ENCODE data around the gene PCNX2. TPM values are rescaled to one million over a fixed set of nuclear protein-coding genes. Genes with fewer than 3 reads are reported as not detected.
"Not testable (repeated sequence)": the region's sequence is repeated elsewhere in the genome, so short reads cannot be mapped to it uniquely, and the experiment has no call there.

PCNX2 gene
- total RNA-seq, 3 donors from 2014 or later = 15.1 to 17.3 (median 15.3) TPM

DNA sequence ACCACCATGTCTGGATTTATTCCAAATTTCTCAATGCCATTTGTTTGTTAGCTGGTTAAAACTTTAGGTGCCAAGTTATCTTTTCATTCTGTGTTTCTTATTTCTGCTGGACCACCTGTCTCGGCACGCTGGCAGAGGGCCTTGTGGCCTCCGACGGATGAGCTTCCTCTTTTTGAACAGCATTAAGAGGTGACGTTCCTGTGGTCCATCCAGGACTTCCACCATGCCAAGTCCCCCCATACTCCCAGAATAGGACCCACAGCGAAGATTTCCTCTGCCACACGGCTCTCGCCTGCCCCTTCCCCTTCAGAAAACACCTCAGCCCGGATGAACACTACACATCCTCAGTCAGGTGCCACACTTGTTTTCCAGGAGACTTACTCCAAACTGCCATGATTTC lies 271.3 kb downstream of the PCNX2 start:
- H3K4me1 Mint-ChIP-seq (ENCODE audit: low read depth) = peaks cover 2% of the 10 kb centered on the region
- ATAC-seq (no peak), DNase-seq (no peak)
- H3K9me3 Mint-ChIP-seq = no peaks in the 10 kb centered on the region
- no peak overlapping the region for H3K4me3 Mint-ChIP-seq
- no peaks in the 10 kb centered on the region for H3K27me3 Mint-ChIP-seq (ENCODE audit: low read depth)
- H3K36me3 Mint-ChIP-seq (ENCODE audit: insufficient read depth) = peaks cover 21% of the 10 kb centered on the region

DNA sequence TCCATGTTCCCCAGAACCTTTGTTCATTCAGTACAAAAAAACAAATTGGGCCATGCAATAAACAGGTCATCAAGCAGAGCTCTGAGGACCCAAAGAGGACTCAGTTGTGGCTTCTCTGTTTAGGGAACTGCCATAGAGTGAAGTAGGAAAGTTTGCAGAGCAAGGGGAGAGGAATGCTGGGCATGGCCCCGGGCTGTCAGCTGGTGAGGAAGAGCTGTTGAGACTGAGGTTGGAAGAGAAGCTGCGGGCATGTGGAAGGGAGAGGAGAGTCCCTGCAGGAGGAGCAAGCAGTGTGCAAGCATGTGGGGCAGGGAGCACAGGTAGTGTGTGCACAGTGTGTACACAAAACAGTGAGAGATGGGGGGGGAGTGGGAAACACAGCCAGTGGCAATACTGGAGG lies 273.3 kb downstream of the PCNX2 start:
- peaks cover 28% of the 10 kb centered on the region for H3K36me3 Mint-ChIP-seq (ENCODE audit: insufficient read depth)
- DNase-seq (no peak), ATAC-seq (no peak)
- peaks cover 2% of the 10 kb centered on the region for H3K4me1 Mint-ChIP-seq (ENCODE audit: low read depth)
- no peak overlapping the region for H3K4me3 Mint-ChIP-seq
- H3K27me3 Mint-ChIP-seq (ENCODE audit: low read depth) = no peaks in the 10 kb centered on the region
- H3K9me3 Mint-ChIP-seq = no peaks in the 10 kb centered on the region

- ATAC-seq (no peak), DNase-seq (no peak)
- H3K36me3 Mint-ChIP-seq (ENCODE audit: insufficient read depth) = peaks cover 33% of the 10 kb centered on the region
- H3K4me3 Mint-ChIP-seq = no peak overlapping the region
- no peaks in the 10 kb centered on the region for H3K9me3 Mint-ChIP-seq
- no peaks in the 10 kb centered on the region for H3K27me3 Mint-ChIP-seq (ENCODE audit: low read depth)
- peaks cover 2% of the 10 kb centered on the region for H3K4me1 Mint-ChIP-seq (ENCODE audit: low read depth)
Measured at GRCh38 chr1:233020426-233020825, 275.1 kb downstream of the PCNX2 start.

- Mint-ChIP-seq H3K9me3 (no peaks in the 10 kb centered on the region), H3K27me3 (ENCODE audit: low read depth) (no peaks in the 10 kb centered on the region), H3K36me3 (ENCODE audit: insufficient read depth) (peaks cover 34% of the 10 kb centered on the region), H3K4me3 (no peak overlapping the region), H3K4me1 (ENCODE audit: low read depth) (peaks cover 2% of the 10 kb centered on the region)
- ATAC-seq (no peak), DNase-seq (no peak)
Measured at GRCh38 chr1:233019778-233020325, 275.7 kb downstream of the PCNX2 start.

DNA sequence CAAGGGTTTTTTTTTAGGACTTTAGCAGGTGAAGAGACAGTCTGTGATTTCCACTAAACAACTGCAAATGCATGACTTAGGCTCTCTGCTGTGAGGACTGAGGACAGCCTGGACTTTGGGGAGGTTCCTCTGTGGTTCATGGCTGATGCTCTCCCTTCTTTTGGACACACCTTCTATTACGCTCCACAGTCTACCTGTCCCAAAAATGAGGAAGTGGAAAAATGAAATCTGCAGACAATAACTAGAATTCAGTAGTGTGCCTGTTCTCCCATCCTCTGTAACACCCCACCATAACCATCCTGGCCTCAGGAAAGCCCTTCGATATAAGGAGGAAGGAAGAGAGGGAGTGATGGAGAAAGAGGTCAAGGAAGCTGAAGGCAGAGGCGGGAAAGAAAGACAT lies 276.4 kb downstream of the PCNX2 start:
- Mint-ChIP-seq H3K9me3 (no peaks in the 10 kb centered on the region), H3K27me3 (ENCODE audit: low read depth) (no peaks in the 10 kb centered on the region), H3K4me3 (no peak overlapping the region), H3K36me3 (ENCODE audit: insufficient read depth) (peaks cover 37% of the 10 kb centered on the region), H3K4me1 (ENCODE audit: low read depth) (peaks cover 2% of the 10 kb centered on the region)
- no peak for ATAC-seq
- no peak for DNase-seq

DNA sequence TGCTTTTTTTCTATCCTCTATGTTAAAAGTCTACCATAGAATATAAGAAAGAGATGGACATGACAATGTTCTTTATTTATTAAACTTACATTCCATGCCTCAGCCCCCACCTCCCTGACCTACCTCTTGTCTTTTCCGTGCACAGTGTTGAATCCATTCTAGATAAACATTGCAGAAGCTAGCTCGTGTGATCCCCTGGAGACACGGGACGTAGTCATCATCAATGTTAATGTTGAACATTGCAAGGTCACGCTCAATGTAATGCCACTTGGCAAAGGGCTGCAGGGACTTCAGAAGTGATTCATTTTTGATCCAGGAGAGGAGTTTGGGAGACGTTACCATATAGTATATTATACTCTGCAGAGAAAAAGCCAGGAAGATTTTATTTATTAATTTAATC lies 278.7 kb downstream of the PCNX2 start:
- Mint-ChIP-seq H3K4me3 (no peak overlapping the region), H3K36me3 (ENCODE audit: insufficient read depth) (peaks cover 50% of the 10 kb centered on the region), H3K4me1 (ENCODE audit: low read depth) (no peaks in the 10 kb centered on the region), H3K9me3 (no peaks in the 10 kb centered on the region), H3K27me3 (ENCODE audit: low read depth) (no peaks in the 10 kb centered on the region)
- no peak for DNase-seq
- no peak for ATAC-seq

DNA sequence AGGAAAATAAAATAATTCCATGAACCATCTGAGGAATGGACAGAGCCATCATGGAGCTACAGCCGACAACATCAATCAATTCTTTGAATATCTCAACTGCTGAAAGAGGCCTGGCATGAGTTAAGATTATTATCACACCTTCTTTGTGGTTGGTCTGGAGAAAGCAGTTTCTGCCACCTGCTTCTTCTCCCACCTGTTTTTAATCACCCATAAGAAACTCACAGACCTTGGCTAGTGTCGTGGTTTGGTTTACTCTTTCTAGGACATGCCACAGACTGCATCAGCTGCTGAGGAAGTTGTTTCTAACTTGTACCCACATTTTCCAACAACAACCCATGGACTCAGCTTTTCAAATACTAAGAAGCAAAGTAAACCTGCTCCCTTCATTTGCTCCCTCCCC lies 279.6 kb downstream of the PCNX2 start:
- ATAC-seq (no peak), DNase-seq (no peak)
- no peaks in the 10 kb centered on the region for H3K9me3 Mint-ChIP-seq
- H3K36me3 Mint-ChIP-seq (ENCODE audit: insufficient read depth) = peaks cover 52% of the 10 kb centered on the region
- no peaks in the 10 kb centered on the region for H3K4me1 Mint-ChIP-seq (ENCODE audit: low read depth)
- no peak overlapping the region for H3K4me3 Mint-ChIP-seq
- H3K27me3 Mint-ChIP-seq (ENCODE audit: low read depth) = no peaks in the 10 kb centered on the region

DNA sequence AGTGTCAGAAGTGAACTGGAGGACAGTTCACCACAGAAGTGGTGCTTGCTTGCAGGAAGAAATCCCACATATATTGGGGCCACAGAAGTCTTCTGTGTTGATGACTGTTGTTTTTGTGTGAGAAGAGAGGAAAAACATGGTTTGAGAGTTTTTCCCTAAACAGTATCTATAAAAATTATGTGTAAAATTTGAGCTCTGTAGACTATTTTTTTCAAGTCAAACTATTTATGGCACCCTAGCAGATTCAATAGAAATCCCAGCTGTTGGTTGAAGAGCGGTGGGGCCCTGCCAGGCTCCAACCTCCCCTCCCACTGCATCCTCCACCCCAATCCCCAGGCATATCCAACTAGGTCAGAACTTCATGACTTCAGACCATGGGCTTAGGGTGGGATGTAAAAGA lies 283.5 kb downstream of the PCNX2 start:
- ATAC-seq (no peak), DNase-seq (no peak)
- Mint-ChIP-seq H3K9me3 (no peaks in the 10 kb centered on the region), H3K27me3 (ENCODE audit: low read depth) (no peaks in the 10 kb centered on the region), H3K36me3 (ENCODE audit: insufficient read depth) (peaks cover 46% of the 10 kb centered on the region), H3K4me1 (ENCODE audit: low read depth) (no peaks in the 10 kb centered on the region), H3K4me3 (no peak overlapping the region)

GRCh38 chr1:233010146-233010545 lies 285.4 kb downstream of the PCNX2 start:
- peaks cover 48% of the 10 kb centered on the region for H3K36me3 Mint-ChIP-seq (ENCODE audit: insufficient read depth)
- H3K9me3 Mint-ChIP-seq = no peaks in the 10 kb centered on the region
- no peaks in the 10 kb centered on the region for H3K27me3 Mint-ChIP-seq (ENCODE audit: low read depth)
- no peaks in the 10 kb centered on the region for H3K4me1 Mint-ChIP-seq (ENCODE audit: low read depth)
- ATAC-seq (no peak), DNase-seq (no peak)
- H3K4me3 Mint-ChIP-seq = no peak overlapping the region

- no peak for DNase-seq
- H3K9me3 Mint-ChIP-seq = no peaks in the 10 kb centered on the region
- no peak overlapping the region for H3K4me3 Mint-ChIP-seq
- ATAC-seq = no peak
- H3K4me1 Mint-ChIP-seq (ENCODE audit: low read depth) = no peaks in the 10 kb centered on the region
- no peaks in the 10 kb centered on the region for H3K27me3 Mint-ChIP-seq (ENCODE audit: low read depth)
- H3K36me3 Mint-ChIP-seq (ENCODE audit: insufficient read depth) = peaks cover 33% of the 10 kb centered on the region
Measured at GRCh38 chr1:233006541-233006973, 289.0 kb downstream of the PCNX2 start.

DNA sequence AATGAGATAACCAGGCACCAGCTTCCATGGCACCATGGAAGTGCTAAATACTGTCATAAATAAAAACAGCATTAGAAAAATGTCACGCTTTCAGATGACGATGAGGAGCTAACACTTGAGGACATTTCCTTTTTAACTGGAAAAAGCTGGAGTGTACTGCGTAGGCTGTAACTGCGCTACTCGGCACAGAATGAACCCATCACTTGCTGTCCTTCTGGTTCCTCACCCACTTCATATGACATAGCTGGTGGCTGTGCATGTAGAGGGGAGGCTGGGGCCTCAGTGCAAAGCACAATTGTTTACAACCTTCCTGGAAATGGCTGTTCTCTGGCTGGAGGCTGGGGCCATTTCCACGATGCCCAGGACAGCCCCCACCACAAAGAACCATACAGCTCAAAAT lies 289.4 kb downstream of the PCNX2 start:
- Mint-ChIP-seq H3K4me3 (no peak overlapping the region), H3K4me1 (ENCODE audit: low read depth) (no peaks in the 10 kb centered on the region), H3K36me3 (ENCODE audit: insufficient read depth) (peaks cover 34% of the 10 kb centered on the region), H3K9me3 (no peaks in the 10 kb centered on the region), H3K27me3 (ENCODE audit: low read depth) (no peaks in the 10 kb centered on the region)
- ATAC-seq = no peak
- no peak for DNase-seq

GRCh38 chr1:233005703-233006102 lies 289.8 kb downstream of the PCNX2 start:
- H3K9me3 Mint-ChIP-seq = no peaks in the 10 kb centered on the region
- DNase-seq = no peak
- H3K27me3 Mint-ChIP-seq (ENCODE audit: low read depth) = no peaks in the 10 kb centered on the region
- no peak overlapping the region for H3K4me3 Mint-ChIP-seq
- peaks cover 35% of the 10 kb centered on the region for H3K36me3 Mint-ChIP-seq (ENCODE audit: insufficient read depth)
- no peak for ATAC-seq
- H3K4me1 Mint-ChIP-seq (ENCODE audit: low read depth) = no peaks in the 10 kb centered on the region

DNA sequence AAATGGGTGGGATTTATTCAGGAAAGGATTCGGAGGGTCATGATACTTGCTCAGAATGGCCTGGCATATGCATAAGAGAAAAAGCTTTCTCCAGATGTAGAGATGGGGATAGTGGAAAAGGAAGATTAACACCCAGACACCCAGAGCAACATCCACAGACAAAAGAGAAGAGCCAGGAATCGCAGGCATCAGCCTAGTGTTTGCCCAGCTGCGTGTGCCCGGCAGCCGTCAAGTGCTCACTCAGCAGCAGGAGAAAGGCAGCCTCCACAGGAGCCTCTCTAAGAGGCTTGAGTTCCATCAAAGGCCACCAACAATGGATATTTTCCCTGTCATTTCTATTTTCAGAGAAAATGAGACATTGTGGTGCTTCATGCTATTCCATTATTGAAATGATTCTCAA lies 290.4 kb downstream of the PCNX2 start:
- no peak overlapping the region for H3K4me3 Mint-ChIP-seq
- no peaks in the 10 kb centered on the region for H3K27me3 Mint-ChIP-seq (ENCODE audit: low read depth)
- DNase-seq (no peak), ATAC-seq (no peak)
- peaks cover 39% of the 10 kb centered on the region for H3K36me3 Mint-ChIP-seq (ENCODE audit: insufficient read depth)
- H3K9me3 Mint-ChIP-seq = no peaks in the 10 kb centered on the region
- H3K4me1 Mint-ChIP-seq (ENCODE audit: low read depth) = no peaks in the 10 kb centered on the region

GRCh38 chr1:233004451-233004850 lies 291.1 kb downstream of the PCNX2 start:
- H3K4me1 Mint-ChIP-seq (ENCODE audit: low read depth) = no peaks in the 10 kb centered on the region
- peaks cover 46% of the 10 kb centered on the region for H3K36me3 Mint-ChIP-seq (ENCODE audit: insufficient read depth)
- no peaks in the 10 kb centered on the region for H3K27me3 Mint-ChIP-seq (ENCODE audit: low read depth)
- DNase-seq = no peak
- H3K9me3 Mint-ChIP-seq = no peaks in the 10 kb centered on the region
- H3K4me3 Mint-ChIP-seq = no peak overlapping the region
- ATAC-seq = no peak

GRCh38 chr1:233003638-233004037 lies 291.9 kb downstream of the PCNX2 start:
- H3K27me3 Mint-ChIP-seq (ENCODE audit: low read depth); H3K9me3 Mint-ChIP-seq; ATAC-seq; H3K4me3 Mint-ChIP-seq; H3K4me1 Mint-ChIP-seq (ENCODE audit: low read depth); DNase-seq: not testable (repeated sequence)
- peaks cover 46% of the 10 kb centered on the region for H3K36me3 Mint-ChIP-seq (ENCODE audit: insufficient read depth)

All from activated T-cell treated with anti-CD3 and anti-CD28 coated beads, Interleukin-2, amount 50 U/mL, for 4 hours (primary cell).